ENCODE data around the gene GAB1.

Gene GAB1

GRCh38 chr4:143336781-143337599 is at the start of gene GAB1:
GAB1 (plus strand) TSS chr4:143336876; CDS start chr4:143337189, 313 bp downstream.
- ChIA-PET CTCF (interaction anchor here (0.6 to 0.8 kb wide), 4 partner anchors 22 to 130 kb away, joined by 3 to 4 read pairs (median 3); no protein-coding TSS in a partner anchor), POLR2A (interaction anchor here (0.6 to 1.5 kb wide), 7 partner anchors 8 to 176 kb away, joined by 3 to 6 read pairs (median 3); partner anchors contain the start of gene SMARCA5)
- H3K36me3 ChIP-seq (ENCODE audit: control insufficient read depth in 2 of 2, insufficient read depth in 1 of 2, low read length in 2 of 2), result no peaks in the 10 kb centered on the region
- peak within 1 kb of the TSS; percentile 78 for H3K27ac ChIP-seq (ENCODE audit: extremely low read depth, low read depth, low read length)
- no peaks in the 10 kb centered on the region for H3K9me3 ChIP-seq (ENCODE audit: control insufficient read depth, insufficient read depth, low read depth, low read length)
- no peaks in the 10 kb centered on the region for H3K4me1 ChIP-seq (ENCODE audit: control insufficient read depth, insufficient read depth, low read length)
- peak within 1 kb of the TSS; percentile 85 for H3K4me3 ChIP-seq (ENCODE audit: low read depth, low read length)
- TF ChIP-seq YY2 (tag by site-specific recombination; IDR thresholded peaks at IDR 0.05) (no peak), ZNF670 (tag by site-specific recombination; IDR thresholded peaks at IDR 0.05; ENCODE audit: low read depth) (no peak), ZNF707 (tag by site-specific recombination; IDR thresholded peaks at IDR 0.05) (no peak), KLF7 (tag by site-specific recombination; IDR thresholded peaks at IDR 0.05; ENCODE audit: borderline replicate concordance) (no peak), ZFP37 (tag by site-specific recombination; IDR thresholded peaks at IDR 0.05) (0 out of 2 replicates have a peak, but pooled peaks have one; percentile 15), ZNF341 (tag by site-specific recombination; IDR thresholded peaks at IDR 0.05; ENCODE audit: low read depth) (peak; percentile 71), ZNF335 (tag by site-specific recombination; conservative IDR thresholded peaks at IDR 0.05) (peak; percentile 91; the same call in 1 of the 2 replicates), ZFHX2 (tag by site-specific recombination; conservative IDR thresholded peaks at IDR 0.05) (no peak), ZNF658 (tag by site-specific recombination; IDR thresholded peaks at IDR 0.05) (no peak), MYNN (tag by site-specific recombination; IDR thresholded peaks at IDR 0.05; ENCODE audit: borderline replicate concordance) (no peak), HIC1 (tag by site-specific recombination; IDR thresholded peaks at IDR 0.05) (peak; percentile 48; the same call in 1 of the 2 replicates), ZNF785 (tag by site-specific recombination; IDR thresholded peaks at IDR 0.05) (peak; percentile 78; the same call in 1 of the 2 replicates), ZNF518A (tag by site-specific recombination; conservative IDR thresholded peaks at IDR 0.05; ENCODE audit: low read depth) (no peak), ZNF530 (tag by site-specific recombination; IDR thresholded peaks at IDR 0.05; ENCODE audit: low read depth) (no peak), KLF8 (tag by site-specific recombination; IDR thresholded peaks at IDR 0.05) (peak; percentile 16; the same call in 1 of the 2 replicates), ZNF354C (tag by site-specific recombination; IDR thresholded peaks at IDR 0.05; ENCODE audit: borderline replicate concordance, low read depth) (no peak), ZNF837 (tag by site-specific recombination; IDR thresholded peaks at IDR 0.05) (no peak), ZNF280C (tag by site-specific recombination; IDR thresholded peaks at IDR 0.05) (no peak), ZNF514 (tag by site-specific recombination; IDR thresholded peaks at IDR 0.05) (no peak), PRDM10 (tag by site-specific recombination; IDR thresholded peaks at IDR 0.05) (peak; percentile 88), TCF7L2 (IDR thresholded peaks at IDR 0.05; ENCODE audit: borderline replicate concordance, low read depth, low read length) (no peak), ZNF239 (tag by site-specific recombination; IDR thresholded peaks at IDR 0.05) (no peak), ZBTB20 (tag by site-specific recombination; IDR thresholded peaks at IDR 0.05) (peak; percentile 13)
